Measurements from ENCODE around the gene NT5C1A. TPM values are rescaled to one million over a fixed set of nuclear protein-coding genes. Genes with fewer than 3 reads are reported as not detected.

The NT5C1A gene
- polyA plus RNA-seq, 1 experiment: not detected

- DNase-seq (ENCODE audit: low read depth): no peak
- CTCF ChIA-PET: interaction anchor here (1.1 to 5.4 kb wide), 3 partner anchors 10 to 35 kb away, joined by 5 to 26 read pairs (median 5); no protein-coding TSS in a partner anchor
- Histone ChIP-seq H3K27me3 (ENCODE audit: control insufficient read depth, insufficient read depth, low read length) (peaks cover 4% of the 10 kb centered on the region; the same call in 1 of the 2 replicates), H3K4me3 (ENCODE audit: low read depth, low read length) (no peak overlapping the region), H3K36me3 (ENCODE audit: control insufficient read depth, insufficient read depth, low read length) (no peaks in the 10 kb centered on the region)
- TF ChIP-seq CTCF (IDR thresholded peaks at IDR 0.05; ENCODE audit: insufficient read depth, low read depth, low read length): no peak
- POLR2A ChIA-PET: no interaction called here
These were observed 49.5 kb downstream of the NT5C1A start for GRCh38 chr1:39622427-39622826.

GRCh38 chr1:39620659-39621165 lies 51.2 kb downstream of the NT5C1A start:
- ChIA-PET POLR2A (no interaction called here), CTCF (interaction anchor here (0.8 to 5.4 kb wide), 5 partner anchors 10 to 38 kb away, joined by 3 to 26 read pairs (median 4); no protein-coding TSS in a partner anchor)
- TF ChIP-seq CTCF (IDR thresholded peaks at IDR 0.05; ENCODE audit: insufficient read depth, low read depth, low read length): no peak
- peaks cover 4% of the 10 kb centered on the region; the same call in 1 of the 2 replicates for H3K27me3 ChIP-seq (ENCODE audit: control insufficient read depth, insufficient read depth, low read length)
- no peak overlapping the region for H3K4me3 ChIP-seq (ENCODE audit: low read depth, low read length)
- no peaks in the 10 kb centered on the region for H3K36me3 ChIP-seq (ENCODE audit: control insufficient read depth, insufficient read depth, low read length)
- DNase-seq (ENCODE audit: low read depth): no peak

DNA sequence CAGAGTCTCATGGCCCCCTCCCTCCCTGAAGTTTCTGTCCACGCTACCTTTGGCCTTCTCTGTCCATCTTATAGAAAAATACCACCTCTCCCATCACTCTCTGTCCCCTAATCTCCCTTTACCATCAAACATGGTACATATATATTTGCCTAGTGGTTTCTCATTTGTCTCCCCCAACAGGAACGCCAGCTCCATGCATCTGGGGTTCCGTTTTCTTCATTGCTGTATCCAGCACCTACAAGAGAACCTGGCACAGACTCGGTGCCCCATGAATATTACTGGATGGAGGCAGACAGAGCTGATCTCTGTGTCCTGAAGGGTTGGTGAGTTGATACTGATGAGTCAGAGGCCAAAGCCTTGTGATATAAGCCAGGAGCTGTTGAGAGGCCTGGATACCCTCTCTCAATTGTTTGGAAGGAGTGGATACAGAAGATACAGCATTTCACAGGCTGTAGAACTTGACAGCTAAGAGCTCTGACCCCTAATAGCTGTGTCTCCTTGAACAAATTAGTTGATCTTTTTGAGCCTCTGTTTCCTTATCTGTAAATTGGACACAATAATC lies 54.3 kb downstream of the NT5C1A start:
- Histone ChIP-seq H3K4me3 (ENCODE audit: low read depth, low read length) (no peak overlapping the region), H3K36me3 (ENCODE audit: control insufficient read depth, insufficient read depth, low read length) (no peaks in the 10 kb centered on the region), H3K27me3 (ENCODE audit: control insufficient read depth, insufficient read depth, low read length) (no peaks in the 10 kb centered on the region)
- ChIA-PET POLR2A (no interaction called here), CTCF (interaction anchor here (0.6 to 1.4 kb wide), 3 partner anchors 9 to 15 kb away, joined by 3 to 4 read pairs (median 3); no protein-coding TSS in a partner anchor)
- no peak for TF ChIP-seq CTCF (IDR thresholded peaks at IDR 0.05; ENCODE audit: insufficient read depth, low read depth, low read length)
- no peak for DNase-seq (ENCODE audit: low read depth)

DNA sequence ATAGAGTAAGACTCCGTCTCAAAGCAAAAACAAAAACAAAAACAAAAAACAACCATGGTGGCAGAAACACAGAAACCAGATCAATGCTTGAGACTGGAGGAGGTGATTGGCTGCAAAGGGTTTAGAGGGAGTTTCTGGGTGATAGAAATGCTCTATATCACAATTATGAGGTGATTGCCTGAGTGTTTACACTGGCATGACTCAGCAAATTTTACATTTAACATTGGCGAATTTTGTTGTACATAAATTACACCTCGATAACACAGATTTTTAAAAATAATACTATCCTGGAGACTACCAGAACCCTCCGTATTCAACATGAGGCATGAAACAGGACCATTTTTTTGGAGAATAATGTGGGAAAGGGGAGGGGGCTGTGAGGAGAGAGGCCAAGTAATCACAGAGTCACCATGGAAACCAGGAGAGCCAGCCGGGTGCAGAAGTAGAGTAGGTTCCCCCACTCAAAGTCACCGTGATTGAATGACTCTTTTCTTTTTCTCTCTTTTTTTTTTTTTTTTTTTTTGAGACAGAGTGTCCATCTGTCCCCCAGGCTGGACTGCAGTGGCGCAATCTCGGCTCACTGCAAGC lies 56.7 kb downstream of the NT5C1A start:
- no peaks in the 10 kb centered on the region for H3K27me3 ChIP-seq (ENCODE audit: control insufficient read depth, insufficient read depth, low read length)
- CTCF ChIA-PET: interaction anchor here (1.7 kb wide), 1 partner anchor 42 kb away, joined by 4 read pairs; no protein-coding TSS in a partner anchor
- no peak for DNase-seq (ENCODE audit: low read depth)
- TF ChIP-seq CTCF (IDR thresholded peaks at IDR 0.05; ENCODE audit: insufficient read depth, low read depth, low read length): no peak
- POLR2A ChIA-PET: no interaction called here
- no peaks in the 10 kb centered on the region for H3K36me3 ChIP-seq (ENCODE audit: control insufficient read depth, insufficient read depth, low read length)
- no peak overlapping the region for H3K4me3 ChIP-seq (ENCODE audit: low read depth, low read length)

DNA sequence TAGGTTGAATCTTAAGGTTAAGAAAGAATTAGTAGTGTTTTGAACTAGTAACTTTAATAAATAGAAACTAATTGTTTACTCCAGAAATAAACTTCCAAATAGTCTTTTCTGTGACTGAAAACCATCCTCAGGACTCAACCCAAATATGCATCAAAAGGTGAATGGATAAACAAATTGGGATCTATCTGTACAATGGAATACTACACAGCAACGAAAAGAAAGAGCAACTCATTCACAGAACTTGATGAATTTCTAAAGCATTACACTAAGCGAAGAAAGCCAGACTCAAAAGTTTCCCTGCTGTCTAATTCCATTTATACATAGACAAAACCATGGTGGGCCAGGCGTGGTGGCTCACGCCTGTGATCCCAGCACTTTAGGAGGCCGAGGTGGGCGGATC lies 57.4 kb downstream of the NT5C1A start:
- no peak for DNase-seq (ENCODE audit: low read depth)
- no peak for TF ChIP-seq CTCF (IDR thresholded peaks at IDR 0.05; ENCODE audit: insufficient read depth, low read depth, low read length)
- Histone ChIP-seq H3K27me3 (ENCODE audit: control insufficient read depth, insufficient read depth, low read length) (no peaks in the 10 kb centered on the region; the same call in 1 of the 2 replicates), H3K4me3 (ENCODE audit: low read depth, low read length) (no peak overlapping the region), H3K36me3 (ENCODE audit: control insufficient read depth, insufficient read depth, low read length) (no peaks in the 10 kb centered on the region)
- POLR2A ChIA-PET: no interaction called here
- CTCF ChIA-PET: interaction anchor here (1.5 to 1.7 kb wide), 2 partner anchors 41 to 43 kb away, joined by 3 to 4 read pairs; no protein-coding TSS in a partner anchor

Measured in BJ (cell line).